HS-27A (cell line): ENCODE results near the gene PIGL.
A peak's percentile ranks its signal among the peaks of the same experiment; 100 is the strongest.
"Not testable (repeated sequence)": the region's sequence is repeated elsewhere in the genome, so short reads cannot be mapped to it uniquely, and the experiment has no call there.

ENCODE experiments used
- DNase-seq: peaks from one replicate; pipeline ENCODE4 v3.0.0-alpha.2; 2012; ENCODE audit warnings: low read depth, missing footprints

PIGL gene

GRCh38 chr17:16273929-16274339 is 56.9 kb downstream of the PIGL start:
- no peak for DNase-seq

GRCh38 chr17:16275024-16275423 is 58.0 kb downstream of the PIGL start:
- no peak for DNase-seq

- no peak for DNase-seq
These were observed 60.2 kb downstream of the PIGL start for GRCh38 chr17:16277163-16277562.

- DNase-seq = peak; percentile 78
These were observed 64.3 kb downstream of the PIGL start for GRCh38 chr17:16281351-16281750.

GRCh38 chr17:16282522-16282921 is 65.5 kb downstream of the PIGL start:
- DNase-seq = peak; percentile 94

GRCh38 chr17:16283705-16284104 is 66.7 kb downstream of the PIGL start:
- DNase-seq = no peak

GRCh38 chr17:16285646-16286008 is 68.6 kb downstream of the PIGL start:
- DNase-seq = no peak

- DNase-seq = peak; percentile 100
These were observed 69.3 kb downstream of the PIGL start for GRCh38 chr17:16286009-16286946.

- DNase-seq = no peak
These were observed 70.0 kb downstream of the PIGL start for GRCh38 chr17:16286947-16287562.

GRCh38 chr17:16287563-16288027 is 70.6 kb downstream of the PIGL start:
- DNase-seq = no peak

- no peak for DNase-seq
These were observed 72.0 kb downstream of the PIGL start for GRCh38 chr17:16288860-16289571.

GRCh38 chr17:16293931-16294330 is 76.9 kb downstream of the PIGL start:
- no peak for DNase-seq

GRCh38 chr17:16294560-16294959 is 77.5 kb downstream of the PIGL start:
- no peak for DNase-seq

GRCh38 chr17:16296072-16296471 is 79.1 kb downstream of the PIGL start:
- not testable (repeated sequence) for DNase-seq

- DNase-seq = no peak
These were observed 80.5 kb downstream of the PIGL start for GRCh38 chr17:16297367-16298139.

GRCh38 chr17:16298140-16298662 is 81.2 kb downstream of the PIGL start:
- DNase-seq = no peak

GRCh38 chr17:16300554-16300953 is 83.5 kb downstream of the PIGL start:
- DNase-seq = no peak

GRCh38 chr17:16301963-16302855 is 85.2 kb downstream of the PIGL start:
- no peak for DNase-seq

- no peak for DNase-seq
These were observed 85.8 kb downstream of the PIGL start for GRCh38 chr17:16302856-16303255.

- no peak for DNase-seq
These were observed 87.8 kb downstream of the PIGL start for GRCh38 chr17:16304830-16305229.

- no peak for DNase-seq
These were observed 89.2 kb downstream of the PIGL start for GRCh38 chr17:16306211-16306610.
